ENCODE data around the gene LDLRAD3. TPM values are rescaled to one million over a fixed set of nuclear protein-coding genes. Genes with fewer than 3 reads are reported as not detected.

The LDLRAD3 gene
- total and polyA plus RNA-seq, 4 donors: 2.2 to 14.3 (median 9.9) TPM

- no peak overlapping the region for H3K4me3 ChIP-seq
- ATAC-seq (ENCODE audit: insufficient read depth, low FRiP score) (no peak), DNase-seq (no peak)
- H3K27me3 ChIP-seq (ENCODE audit: control insufficient read depth in 3 of 3, insufficient read depth in 3 of 3, low read length in 2 of 3): no peaks in the 10 kb centered on the region
- H3K4me1 ChIP-seq (ENCODE audit: control insufficient read depth in 5 of 5, insufficient read depth in 5 of 5, low read length in 5 of 5): peaks cover 0 to 19% (median 3%) of the 10 kb centered on the region in 5 donors
- H3K27ac ChIP-seq (ENCODE audit: low read depth in 1 of 2, low read length in 1 of 2): no peak overlapping the region
- peaks cover 0 to 3% (median 0%) of the 10 kb centered on the region in 4 donors for H3K9me3 ChIP-seq (ENCODE audit: control insufficient read depth in 4 of 4, insufficient read depth in 3 of 4, low read length in 3 of 4)
- no peaks in the 10 kb centered on the region for H3K36me3 ChIP-seq (ENCODE audit: control insufficient read depth in 4 of 4, insufficient read depth in 4 of 4, low read length in 4 of 4)
- WGBS, 2 donors: 88% methylated on average over 6 of the region's 6 CpGs
- no peak overlapping the region for H3K9ac ChIP-seq (ENCODE audit: insufficient read depth in 1 of 2, low read length in 2 of 2)
- no peak for TF ChIP-seq CTCF (IDR thresholded peaks at IDR 0.05; ENCODE audit: control extremely low read depth, extremely low read depth)
Measured at GRCh38 chr11:35998634-35999033, 54.8 kb downstream of the LDLRAD3 start.

GRCh38 chr11:36000616-36001190 lies 56.8 kb downstream of the LDLRAD3 start:
- TF ChIP-seq CTCF (IDR thresholded peaks at IDR 0.05; ENCODE audit: control extremely low read depth, extremely low read depth): no peak
- no peak overlapping the region for H3K27ac ChIP-seq (ENCODE audit: low read depth in 1 of 2, low read length in 1 of 2)
- DNase-seq (peak; percentile 59 to 87 (median 62)), ATAC-seq (ENCODE audit: insufficient read depth, low FRiP score) (peak; percentile 53)
- H3K36me3 ChIP-seq (ENCODE audit: control insufficient read depth in 4 of 4, insufficient read depth in 4 of 4, low read length in 4 of 4): no peaks in the 10 kb centered on the region
- no peak overlapping the region for H3K9ac ChIP-seq (ENCODE audit: insufficient read depth in 1 of 2, low read length in 2 of 2)
- no peaks in the 10 kb centered on the region for H3K27me3 ChIP-seq (ENCODE audit: control insufficient read depth in 3 of 3, insufficient read depth in 3 of 3, low read length in 2 of 3)
- peaks cover 0 to 16% (median 3%) of the 10 kb centered on the region in 5 donors for H3K4me1 ChIP-seq (ENCODE audit: control insufficient read depth in 5 of 5, insufficient read depth in 5 of 5, low read length in 5 of 5)
- peaks cover 0 to 2% (median 0%) of the 10 kb centered on the region in 4 donors for H3K9me3 ChIP-seq (ENCODE audit: control insufficient read depth in 4 of 4, insufficient read depth in 3 of 4, low read length in 3 of 4)
- no peak overlapping the region for H3K4me3 ChIP-seq
- 75 to 77% methylated on average over 6 of the region's 6 CpGs for WGBS, 2 donors

GRCh38 chr11:36002196-36002595 lies 58.3 kb downstream of the LDLRAD3 start:
- peaks cover 0 to 16% (median 3%) of the 10 kb centered on the region in 5 donors for H3K4me1 ChIP-seq (ENCODE audit: control insufficient read depth in 5 of 5, insufficient read depth in 5 of 5, low read length in 5 of 5)
- H3K27me3 ChIP-seq (ENCODE audit: control insufficient read depth in 3 of 3, insufficient read depth in 3 of 3, low read length in 2 of 3): no peaks in the 10 kb centered on the region
- ATAC-seq (ENCODE audit: insufficient read depth, low FRiP score): no peak
- 57 to 69% methylated on average over 6 of the region's 6 CpGs for WGBS, 2 donors
- H3K9me3 ChIP-seq (ENCODE audit: control insufficient read depth in 4 of 4, insufficient read depth in 3 of 4, low read length in 3 of 4): peaks cover 0 to 4% (median 0%) of the 10 kb centered on the region in 4 donors
- no peaks in the 10 kb centered on the region for H3K36me3 ChIP-seq (ENCODE audit: control insufficient read depth in 4 of 4, insufficient read depth in 4 of 4, low read length in 4 of 4)
- no peak overlapping the region for H3K27ac ChIP-seq (ENCODE audit: low read depth in 1 of 2, low read length in 1 of 2)
- H3K4me3 ChIP-seq: no peak overlapping the region
- no peak overlapping the region for H3K9ac ChIP-seq (ENCODE audit: insufficient read depth in 1 of 2, low read length in 2 of 2)
- no peak for TF ChIP-seq CTCF (IDR thresholded peaks at IDR 0.05; ENCODE audit: control extremely low read depth, extremely low read depth)
- DNase-seq: peak in 2 of 3 donors; percentile 29 to 42

- no peaks in the 10 kb centered on the region for H3K27me3 ChIP-seq (ENCODE audit: control insufficient read depth in 3 of 3, insufficient read depth in 3 of 3, low read length in 2 of 3)
- DNase-seq: no peak
- no peak for ATAC-seq (ENCODE audit: insufficient read depth, low FRiP score)
- H3K36me3 ChIP-seq (ENCODE audit: control insufficient read depth in 4 of 4, insufficient read depth in 4 of 4, low read length in 4 of 4): no peaks in the 10 kb centered on the region
- H3K9me3 ChIP-seq (ENCODE audit: control insufficient read depth in 4 of 4, insufficient read depth in 3 of 4, low read length in 3 of 4): peaks cover 0 to 4% (median 0%) of the 10 kb centered on the region in 4 donors
- peaks cover 0 to 16% (median 3%) of the 10 kb centered on the region in 5 donors for H3K4me1 ChIP-seq (ENCODE audit: control insufficient read depth in 5 of 5, insufficient read depth in 5 of 5, low read length in 5 of 5)
- H3K27ac ChIP-seq (ENCODE audit: low read depth in 1 of 2, low read length in 1 of 2): no peak overlapping the region
- WGBS, 2 donors: 70 to 82% methylated on average over 3 of the region's 3 CpGs
- no peak for TF ChIP-seq CTCF (IDR thresholded peaks at IDR 0.05; ENCODE audit: control extremely low read depth, extremely low read depth)
- H3K9ac ChIP-seq (ENCODE audit: insufficient read depth in 1 of 2, low read length in 2 of 2): no peak overlapping the region
- no peak overlapping the region for H3K4me3 ChIP-seq
Measured at GRCh38 chr11:36002796-36003195, 58.9 kb downstream of the LDLRAD3 start.

All from lung (tissue), 12 donors.